Left kidney (tissue), 2 donors: Measurements from ENCODE around the gene THAP3. TPM values are rescaled to one million over a fixed set of nuclear protein-coding genes. Genes with fewer than 3 reads are reported as not detected.
A peak's percentile ranks its signal among the peaks of the same experiment; 100 is the strongest.
"Not testable (repeated sequence)": the region's sequence is repeated elsewhere in the genome, so short reads cannot be mapped to it uniquely, and the experiment has no call there.

Experiments
- DNase-seq: peaks from one replicate; pipeline ENCODE4 v3.0.0-alpha.2; 2013
- polyA plus RNA-seq: library from polyadenylated mRNA; unstranded; fragments of 120-200 nt; gene quantifications from one replicate; pipeline ENCODE4 v1.2.1, GENCODE V29; 2013; ENCODE audit not compliant: insufficient read length

Gene THAP3
- polyA plus RNA-seq, 1 donor: 18.3 TPM

DNA sequence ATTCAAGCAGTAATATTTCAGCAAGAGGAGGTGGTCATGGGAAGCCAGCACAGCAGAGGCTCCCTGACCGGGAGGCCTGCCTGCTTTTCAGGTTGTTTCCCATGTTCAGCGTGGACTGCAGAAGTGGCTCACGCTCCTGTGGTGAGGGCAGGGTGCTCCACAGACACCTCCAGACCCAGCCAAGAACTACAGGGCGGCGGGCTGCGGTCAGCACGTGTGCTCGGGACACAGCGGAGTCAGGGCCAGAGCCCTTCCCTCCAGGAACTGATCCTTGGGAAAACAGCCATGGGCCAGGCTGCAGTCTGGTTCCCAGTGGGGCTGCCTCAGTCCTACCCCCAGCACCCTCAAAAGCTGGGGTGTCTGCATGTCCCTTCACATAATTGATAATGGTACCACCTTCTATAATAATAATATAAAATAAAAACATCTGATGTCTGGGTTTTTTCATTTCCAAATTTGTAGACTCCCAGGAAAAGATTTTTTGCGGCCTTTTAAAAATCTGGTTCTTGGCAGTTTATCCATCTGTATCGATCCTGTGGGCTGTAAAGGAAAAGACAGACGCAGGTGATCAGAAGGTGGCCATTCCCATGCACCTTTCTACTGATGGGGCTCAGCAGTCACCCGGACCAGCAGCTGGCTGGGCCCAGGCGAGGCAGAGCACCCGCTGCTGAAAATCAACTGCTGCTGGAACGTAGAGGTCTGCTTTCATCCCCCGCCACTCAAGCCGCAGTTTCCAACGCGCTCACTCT is 10.7 kb downstream of the THAP3 start:
- DNase-seq: no peak

GRCh38 chr1:6635910-6636760 is 11.5 kb downstream of the THAP3 start:
- DNase-seq: no peak

DNA sequence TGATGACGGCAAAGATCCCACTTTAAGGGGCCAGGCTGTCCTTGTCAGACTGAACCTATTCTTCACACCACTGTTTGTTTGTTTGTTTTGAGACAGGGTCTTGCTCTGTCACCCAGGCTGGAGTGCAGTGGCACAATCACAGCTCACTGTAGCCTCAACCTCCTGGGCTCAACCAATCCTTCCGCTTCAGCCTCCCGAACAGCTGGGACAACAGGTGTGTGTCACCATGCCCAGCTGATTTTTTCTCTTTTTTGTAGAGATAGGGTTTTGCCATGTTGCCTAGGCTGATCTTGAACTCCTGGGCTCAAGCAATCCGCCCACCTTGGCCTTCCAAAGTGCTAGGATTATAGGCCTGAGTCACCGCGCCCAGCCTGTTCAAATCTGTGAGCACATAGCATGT is 12.1 kb downstream of the THAP3 start:
- DNase-seq: not testable (repeated sequence)

- no peak for DNase-seq
These were observed 13.1 kb downstream of the THAP3 start for GRCh38 chr1:6637770-6638169.

GRCh38 chr1:6638226-6638625 is 13.6 kb downstream of the THAP3 start:
- no peak for DNase-seq

DNA sequence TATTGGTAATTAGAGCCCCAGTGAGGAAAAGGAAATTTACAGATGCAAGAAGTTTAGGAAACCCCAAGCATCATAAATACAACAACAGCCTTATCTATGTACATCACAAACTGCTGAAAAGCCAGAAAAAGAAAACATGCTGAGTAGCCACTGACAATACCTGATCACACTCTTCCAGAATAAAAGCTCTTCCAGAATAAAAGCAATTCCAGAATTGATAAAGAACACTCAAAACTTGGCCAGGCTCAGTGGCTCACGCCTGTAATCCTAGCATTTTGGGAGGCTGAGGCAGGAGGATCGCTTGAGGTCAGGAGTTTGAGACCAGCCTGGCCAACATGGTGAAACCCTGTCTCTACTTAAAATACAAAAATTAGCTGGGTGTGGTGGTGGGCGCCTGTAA is 16.2 kb downstream of the THAP3 start:
- DNase-seq: not testable (repeated sequence)

- peak; percentile 61 for DNase-seq
These were observed 20.4 kb downstream of the THAP3 start for GRCh38 chr1:6645018-6645417.

GRCh38 chr1:6646499-6647148 is 22.0 kb downstream of the THAP3 start:
- peak; percentile 55 for DNase-seq

GRCh38 chr1:6648556-6648955 is 23.9 kb downstream of the THAP3 start:
- DNase-seq: no peak

DNA sequence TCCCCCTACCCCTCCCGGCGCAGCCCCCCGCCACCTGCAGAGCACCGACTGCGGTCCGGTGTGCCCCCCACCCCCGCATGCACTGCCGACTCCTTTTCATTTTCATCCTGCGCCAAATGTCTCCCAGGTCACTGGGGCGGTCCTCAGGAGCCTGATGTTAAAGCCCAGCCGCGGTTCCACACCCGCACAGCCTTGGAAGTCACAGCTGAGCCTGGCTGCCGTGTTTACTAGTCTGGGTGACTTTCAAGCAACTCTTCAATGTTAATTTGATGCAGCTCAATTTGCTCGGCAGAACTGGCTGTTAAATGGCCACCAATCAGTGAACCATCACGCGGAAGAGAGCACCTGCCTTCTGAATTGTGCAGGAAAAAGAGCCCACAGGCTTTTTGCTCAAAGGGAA is 27.2 kb downstream of the THAP3 start:
- no peak for DNase-seq

DNA sequence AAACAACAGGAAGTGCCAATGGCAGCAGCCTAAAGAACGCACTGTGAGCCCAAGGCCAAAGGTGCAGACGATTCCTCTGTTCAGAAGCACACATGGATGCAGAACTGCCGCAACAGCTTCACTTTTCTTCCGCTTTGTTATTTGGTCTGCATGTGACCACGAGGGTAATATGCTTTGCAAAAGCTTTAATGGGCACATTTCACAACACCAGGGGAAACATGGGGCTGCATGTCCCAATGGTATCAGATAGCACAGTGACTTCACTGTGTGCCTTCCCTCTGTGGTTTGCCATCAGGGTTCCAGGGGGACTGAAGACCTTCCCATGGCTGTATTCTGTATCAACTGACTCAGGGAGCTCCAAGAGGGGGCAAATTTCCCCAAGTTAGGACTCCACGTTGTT is 28.3 kb downstream of the THAP3 start:
- no peak for DNase-seq

- DNase-seq: no peak
These were observed 29.0 kb downstream of the THAP3 start for GRCh38 chr1:6653436-6654290.

DNA sequence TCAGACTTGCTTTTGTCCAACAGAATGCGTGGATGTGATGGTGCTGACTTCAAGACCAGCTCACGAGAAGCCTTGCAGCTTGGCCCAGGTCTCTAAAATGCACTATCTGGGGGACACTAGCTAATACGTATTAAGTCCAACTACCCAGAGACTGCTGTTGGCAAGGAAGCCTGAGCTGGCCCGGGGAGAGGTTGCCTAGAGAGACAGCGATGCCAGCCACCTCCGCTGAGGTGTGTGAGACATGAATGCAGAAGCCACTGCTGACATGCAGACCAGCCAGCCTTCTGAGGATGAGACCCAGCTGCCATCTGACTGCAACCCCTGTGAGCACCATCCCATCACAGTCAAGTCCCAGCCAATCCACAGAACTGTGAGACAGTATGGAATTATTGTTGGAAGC is 32.5 kb downstream of the THAP3 start:
- no peak for DNase-seq

GRCh38 chr1:6658359-6659060 is 33.8 kb downstream of the THAP3 start:
- DNase-seq: no peak

DNA sequence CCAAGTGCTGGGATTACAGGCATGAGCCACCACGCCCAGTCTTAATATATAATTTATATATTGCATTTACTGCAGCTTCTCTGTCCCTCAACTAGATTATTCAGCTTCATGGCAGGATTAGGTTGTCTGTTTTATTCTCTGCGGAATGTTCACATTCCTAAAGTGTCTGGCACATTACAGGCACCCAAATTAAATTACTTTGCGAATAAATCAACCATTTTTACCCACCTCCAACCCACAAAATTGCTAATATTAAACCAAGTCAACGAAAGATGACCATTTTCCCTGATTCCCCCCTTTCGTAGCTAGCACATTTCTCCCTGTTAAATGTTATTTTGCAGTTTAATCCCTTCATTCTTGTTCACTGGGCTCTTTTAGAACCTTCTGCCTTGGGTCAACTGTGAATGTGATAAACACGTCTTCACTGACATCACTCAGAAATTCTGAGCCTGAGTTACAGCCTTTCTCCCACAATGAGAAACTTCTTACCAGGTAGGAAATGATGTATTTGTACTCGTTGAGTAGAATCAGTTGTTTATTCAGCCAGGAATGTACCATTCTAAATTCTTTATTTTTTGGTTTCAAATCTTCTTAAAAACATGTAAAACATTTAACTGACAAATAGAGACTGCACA is 35.9 kb downstream of the THAP3 start:
- DNase-seq: no peak

- DNase-seq: not testable (repeated sequence)
These were observed 37.8 kb downstream of the THAP3 start for GRCh38 chr1:6662468-6662867.

DNA sequence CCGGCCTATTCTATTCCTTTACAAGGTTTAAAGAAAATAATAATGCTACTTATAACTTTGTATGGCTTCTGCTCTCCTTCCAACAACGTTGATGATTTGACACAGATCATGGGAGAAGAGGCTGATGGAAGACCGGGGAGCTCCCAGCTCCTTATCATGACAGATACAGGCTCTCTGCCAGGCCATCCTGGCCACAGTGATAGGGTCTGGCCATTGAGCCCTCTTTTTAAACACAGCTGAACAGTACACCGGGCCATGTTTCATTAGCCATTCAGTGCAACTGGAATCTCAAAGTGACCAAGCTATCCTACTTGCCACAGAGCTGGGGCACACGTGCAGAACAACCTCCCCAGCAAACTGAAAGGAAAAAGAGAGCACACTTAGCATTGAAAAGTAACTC is 42.0 kb downstream of the THAP3 start:
- DNase-seq: no peak

- no peak for DNase-seq
These were observed 42.5 kb downstream of the THAP3 start for GRCh38 chr1:6667139-6667538.

GRCh38 chr1:6668503-6668902 is 43.8 kb downstream of the THAP3 start:
- DNase-seq: no peak

- DNase-seq: no peak
These were observed 47.9 kb downstream of the THAP3 start for GRCh38 chr1:6672558-6672957.
